Activated CD4-positive, alpha-beta T cell treated with anti-CD3 and anti-CD28 coated beads, Interleukin-2, amount 50 U/mL, for 24 hours (primary cell): Measurements from ENCODE around the gene FTCD.

Experiments
- DNase-seq, 2 donors: peaks; one replicate each; pipeline ENCODE4 v3.0.0-alpha.2; 2020; ENCODE audit warnings: low read depth in 1 of 2, low spot score in 1 of 2

FTCD gene

GRCh38 chr21:46124083-46124925 lies 31.1 kb downstream of the FTCD start:
- no peak for DNase-seq

GRCh38 chr21:46122758-46123683 lies 32.4 kb downstream of the FTCD start:
- DNase-seq, result no peak

- no peak for DNase-seq
Observed at GRCh38 chr21:46122237-46122671, 33.1 kb downstream of the FTCD start.

DNA sequence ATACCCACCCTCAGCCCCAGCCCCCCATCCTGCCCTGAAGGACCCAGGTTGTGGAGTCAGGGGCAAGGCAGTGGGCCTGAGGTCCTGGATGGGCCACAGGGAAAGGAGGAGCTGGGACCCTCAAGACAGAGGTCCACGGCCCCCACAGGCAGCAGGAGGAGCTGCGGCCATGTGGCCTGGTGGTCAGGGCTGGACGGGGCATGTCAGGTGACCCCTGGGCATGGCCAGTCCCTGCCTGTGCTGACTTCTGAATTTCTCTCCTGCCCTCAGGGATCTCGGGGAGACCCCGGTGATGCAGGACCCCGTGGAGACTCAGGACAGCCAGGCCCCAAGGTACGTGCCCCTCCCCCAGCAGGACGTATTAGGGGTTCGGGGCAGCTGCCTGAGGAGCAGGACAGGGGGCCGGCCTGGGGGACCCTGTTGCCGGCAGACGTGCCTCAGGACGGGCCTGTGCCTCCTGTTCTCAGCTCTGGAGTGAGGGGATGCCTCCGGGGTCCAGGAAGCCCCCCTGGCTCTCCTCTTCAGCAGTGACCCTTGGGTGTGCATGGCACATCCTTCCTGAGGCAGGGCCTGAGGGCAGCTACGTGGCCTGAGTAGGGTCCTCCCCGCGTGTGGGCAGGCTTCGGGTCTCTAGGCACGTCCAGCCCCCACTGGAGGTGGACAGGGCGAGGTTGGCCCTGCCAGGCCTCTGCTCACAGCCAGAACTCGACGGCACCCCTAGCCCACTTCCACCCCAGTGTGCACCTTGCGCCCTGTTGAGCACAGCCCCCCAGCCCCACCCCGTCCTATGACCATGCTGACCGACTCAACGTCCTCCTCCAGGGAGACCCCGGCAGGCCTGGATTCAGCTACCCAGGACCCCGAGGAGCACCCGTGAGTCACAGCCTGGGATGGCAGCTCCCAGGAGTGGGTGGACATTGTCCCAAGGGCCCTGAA lies 33.8 kb downstream of the FTCD start:
- DNase-seq, result no peak

DNA sequence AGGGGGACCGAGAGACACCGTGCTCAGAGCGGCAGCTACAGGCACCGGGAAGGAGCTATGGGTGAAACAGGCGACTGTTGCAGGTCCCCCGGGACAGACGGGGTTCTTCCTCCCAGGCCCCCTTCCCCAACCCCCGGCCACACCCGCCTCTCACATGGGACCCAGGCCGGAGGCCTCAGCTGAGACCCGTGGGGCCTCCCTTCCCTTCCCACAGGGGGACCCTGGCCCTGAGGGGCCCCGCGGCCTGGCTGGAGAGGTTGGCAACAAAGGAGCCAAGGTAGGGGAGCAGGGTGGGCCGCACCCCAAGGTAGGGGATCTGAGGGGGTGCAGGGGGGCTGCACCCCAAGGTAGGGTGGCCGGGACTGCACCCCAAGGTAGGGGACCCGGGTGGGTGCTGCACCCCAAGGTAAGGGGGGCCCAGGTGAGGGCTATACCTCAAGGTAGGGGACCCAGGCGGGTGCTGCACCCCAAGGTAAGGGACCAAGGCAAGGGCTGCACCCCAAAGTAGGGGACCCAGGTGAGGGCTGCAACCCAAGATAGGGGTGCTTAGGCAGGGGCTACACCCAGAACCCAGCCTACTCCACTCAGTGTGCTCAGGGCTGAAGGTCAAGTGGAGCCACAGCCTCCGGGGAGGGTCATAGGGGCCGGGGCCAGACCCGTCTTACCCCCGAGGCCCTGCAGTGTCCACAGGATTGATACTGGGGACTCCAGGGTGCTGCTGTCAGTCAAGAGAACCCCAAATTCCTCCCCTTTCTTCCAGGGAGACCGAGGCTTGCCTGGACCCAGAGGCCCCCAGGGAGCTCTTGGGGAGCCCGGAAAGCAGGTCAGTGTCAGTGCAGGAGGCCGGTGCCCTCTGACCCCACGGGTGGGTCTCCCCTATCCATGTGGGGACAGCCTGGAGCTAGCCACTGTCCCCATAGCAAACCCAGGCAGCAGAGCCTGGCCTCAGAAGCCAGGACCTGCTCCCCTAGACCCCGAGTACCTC lies 34.8 kb downstream of the FTCD start:
- no peak for DNase-seq

DNA sequence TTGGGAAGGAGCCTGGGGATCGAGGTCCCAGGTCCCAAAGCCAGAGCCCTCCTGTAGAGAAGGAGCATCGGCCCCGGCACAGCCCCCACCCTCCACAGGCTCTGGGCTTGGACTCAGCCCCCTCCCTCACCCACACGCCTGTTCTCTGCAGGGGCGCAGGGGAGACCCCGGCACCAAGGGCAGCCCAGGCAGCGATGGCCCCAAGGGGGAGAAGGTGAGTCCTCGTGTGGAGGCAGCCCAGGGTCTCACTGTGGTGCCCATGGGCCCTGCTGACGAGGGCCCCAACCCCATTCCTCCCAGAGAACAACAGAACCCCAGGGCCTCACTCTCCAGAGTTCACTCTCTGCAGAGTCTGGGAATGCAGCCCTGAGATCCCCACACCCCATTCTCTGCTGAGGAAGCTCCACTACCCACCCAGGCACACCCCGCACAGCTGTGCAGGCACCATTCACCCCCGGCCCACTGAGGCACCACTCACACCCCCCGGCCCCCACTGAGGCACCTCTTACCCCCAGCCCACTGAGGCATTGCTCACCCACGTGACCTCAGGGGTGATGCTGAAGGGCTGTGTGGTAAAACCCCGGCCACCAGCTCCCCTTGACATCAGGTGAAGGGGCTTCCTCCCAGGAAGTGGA lies 35.6 kb downstream of the FTCD start:
- DNase-seq, result no peak

DNA sequence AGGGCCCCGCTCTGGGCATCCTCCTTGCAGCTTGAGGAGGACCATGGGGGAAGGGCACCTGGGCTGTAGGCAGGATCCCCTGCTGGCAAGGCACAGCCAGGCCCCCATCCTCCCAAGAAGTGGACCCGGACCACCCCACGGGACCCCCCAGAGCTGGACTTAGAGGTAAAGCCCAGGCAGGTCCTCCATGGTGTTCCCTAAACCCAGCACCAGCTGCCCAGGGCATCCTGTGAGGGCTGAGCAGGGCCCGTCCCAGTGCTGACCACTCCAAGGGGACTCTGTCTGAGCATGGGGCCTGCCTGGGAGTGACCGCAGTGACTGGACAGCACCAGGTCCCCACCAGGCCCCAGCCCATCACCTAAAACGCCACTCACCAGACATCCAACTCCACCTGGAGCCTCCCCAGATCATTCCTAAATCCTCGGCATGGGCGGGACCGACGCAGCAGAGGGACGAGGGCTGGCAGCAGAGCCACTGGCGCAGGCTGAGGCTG lies 36.2 kb downstream of the FTCD start:
- no peak for DNase-seq

DNA sequence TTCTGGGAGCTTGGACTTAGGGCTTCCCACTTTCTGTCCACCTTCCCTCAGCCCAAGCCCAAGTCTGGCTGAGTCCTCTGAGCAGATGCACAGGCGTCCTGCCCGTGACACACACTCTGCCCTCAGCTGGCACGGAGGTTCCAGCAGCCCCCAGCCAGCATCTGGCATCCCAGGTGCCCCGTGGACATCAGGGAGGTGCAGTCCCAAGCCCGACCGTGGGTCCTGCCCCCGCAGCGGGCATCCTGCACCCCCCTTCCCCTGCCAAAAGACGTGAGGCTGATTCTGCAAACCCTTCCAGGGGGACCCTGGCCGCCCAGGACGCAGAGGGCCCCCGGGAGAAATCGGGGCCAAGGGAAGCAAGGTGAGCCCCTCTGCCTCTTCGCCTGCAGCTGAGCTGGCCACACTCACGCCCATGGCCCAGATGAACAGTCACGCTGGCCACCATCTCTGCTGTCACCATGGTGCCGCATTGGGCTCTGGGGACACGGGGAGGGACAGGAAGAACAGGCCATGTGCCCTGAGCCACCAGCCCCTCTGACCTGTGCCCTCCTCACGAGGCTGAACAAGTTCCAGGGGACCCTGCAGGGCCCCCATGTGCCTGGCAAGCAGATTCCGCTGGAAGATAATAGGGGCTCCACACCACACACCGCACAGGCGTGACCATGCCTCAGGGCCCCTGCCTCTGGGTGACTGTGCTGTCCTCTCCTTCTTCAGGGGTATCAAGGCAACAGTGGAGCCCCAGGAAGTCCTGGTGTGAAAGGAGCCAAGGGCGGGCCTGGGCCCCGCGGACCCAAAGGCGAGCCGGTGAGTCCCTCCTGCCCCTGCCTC lies 36.8 kb downstream of the FTCD start:
- DNase-seq, result no peak

DNA sequence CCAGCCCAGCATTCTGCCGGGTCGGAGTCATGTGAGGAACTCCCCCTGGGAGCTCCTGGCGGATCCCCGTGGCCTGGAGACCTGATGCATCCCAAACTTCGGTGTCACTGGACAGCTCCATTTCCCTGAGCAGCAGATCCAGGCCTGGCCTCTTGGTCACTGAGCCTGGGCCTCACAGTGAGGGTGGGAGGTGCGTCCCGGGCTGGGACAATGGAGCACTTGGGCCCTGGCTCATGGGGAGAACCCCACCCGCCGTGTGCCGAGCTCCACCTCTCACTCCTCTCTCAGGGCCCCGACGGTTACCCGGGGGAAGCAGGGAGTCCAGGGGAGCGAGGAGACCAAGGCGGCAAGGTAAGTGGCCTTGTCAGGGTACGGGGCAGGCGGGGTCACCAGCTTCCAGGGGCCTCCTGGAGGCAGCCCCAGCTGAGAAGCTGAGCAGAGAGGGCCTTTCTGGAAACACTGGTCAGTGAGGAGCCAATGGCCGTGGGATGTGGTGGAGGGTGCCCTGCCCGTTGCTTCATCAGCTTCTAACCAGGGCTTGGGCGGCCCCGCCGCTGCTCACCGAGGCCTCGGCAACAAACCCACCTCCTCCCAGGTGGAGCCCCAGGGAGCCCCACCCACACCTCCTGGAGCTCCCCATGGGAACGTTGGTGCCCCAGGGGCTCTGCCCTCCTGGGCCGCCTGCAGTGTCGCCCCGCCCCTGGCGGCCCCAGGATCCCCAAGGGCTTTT lies 37.6 kb downstream of the FTCD start:
- DNase-seq, result no peak

DNA sequence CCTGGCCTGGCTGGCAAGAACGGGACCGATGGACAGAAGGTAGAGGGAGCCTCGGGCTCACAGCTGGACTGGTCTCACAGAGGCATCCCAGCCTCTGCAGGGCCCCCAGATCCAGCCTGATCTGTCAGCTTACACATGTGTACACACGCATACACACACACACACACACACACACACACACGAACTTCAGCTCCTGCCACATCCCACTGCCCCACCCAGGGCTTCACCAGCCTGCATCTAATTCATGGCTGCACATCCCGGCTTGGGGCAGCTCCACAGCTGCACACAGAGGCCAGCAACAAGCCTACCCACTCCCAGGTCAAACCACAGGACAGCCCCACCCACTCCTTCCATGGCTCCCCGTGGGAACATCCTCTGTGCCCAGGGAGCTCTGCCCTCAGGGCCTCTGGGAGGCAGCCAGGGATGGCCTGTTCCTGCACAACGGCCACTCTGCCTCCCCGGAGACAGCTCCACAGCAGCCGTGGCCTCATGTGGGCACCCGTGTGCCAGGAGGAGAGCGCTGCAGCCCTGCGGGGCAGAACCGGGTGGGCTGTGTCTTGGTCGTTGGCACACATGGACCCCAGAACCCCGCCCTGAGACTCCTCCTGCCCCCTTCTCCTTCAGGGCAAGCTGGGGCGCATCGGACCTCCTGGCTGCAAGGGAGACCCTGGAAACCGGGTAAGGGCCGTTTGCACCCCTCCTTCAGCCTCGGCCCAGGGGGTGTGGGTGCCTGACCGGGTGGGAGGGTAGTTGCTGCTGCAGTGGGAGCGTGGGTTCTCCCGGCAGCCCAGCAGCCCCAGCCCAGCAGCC lies 38.4 kb downstream of the FTCD start:
- no peak for DNase-seq

DNA sequence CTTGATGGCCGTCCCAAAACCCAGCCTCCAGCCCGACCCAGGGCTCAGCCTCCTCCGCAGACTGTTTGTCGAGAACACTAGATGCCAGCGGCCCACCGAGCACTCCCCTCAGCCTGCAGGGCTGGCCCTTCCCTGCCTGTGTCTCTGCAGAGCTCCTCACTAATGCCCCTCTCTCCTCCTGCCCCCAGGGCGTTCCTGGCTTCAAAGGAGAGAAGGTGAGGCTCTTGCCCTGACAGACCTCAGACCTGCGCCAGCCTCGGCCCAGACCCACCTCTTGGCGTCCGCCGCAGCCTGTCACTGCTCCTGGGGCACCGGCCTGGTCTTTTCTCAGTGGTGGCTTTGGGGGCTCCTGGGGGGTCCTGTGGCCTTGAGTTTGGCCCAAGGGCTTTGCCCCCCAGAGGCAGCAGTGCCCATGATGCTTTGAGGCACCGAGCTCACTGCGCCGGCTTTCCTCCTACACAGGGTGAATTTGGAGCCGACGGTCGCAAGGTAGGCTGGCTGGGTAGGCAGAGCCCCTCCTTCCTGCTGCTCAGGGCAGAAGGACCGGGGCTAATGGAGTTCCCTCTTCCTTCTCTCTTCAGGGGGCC lies 39.1 kb downstream of the FTCD start:
- no peak for DNase-seq

GRCh38 chr21:46115441-46116188 lies 39.8 kb downstream of the FTCD start:
- no peak for DNase-seq

GRCh38 chr21:46114963-46115362 lies 40.4 kb downstream of the FTCD start:
- no peak for DNase-seq

GRCh38 chr21:46113497-46114176 lies 41.7 kb downstream of the FTCD start:
- DNase-seq, result no peak

- DNase-seq, result no peak
Observed at GRCh38 chr21:46112725-46113215, 42.6 kb downstream of the FTCD start.
